GM23338 (cell line): Measurements from ENCODE around the gene ATG7. TPM values are rescaled to one million over a fixed set of nuclear protein-coding genes. Genes with fewer than 3 reads are reported as not detected.

Experiments
- ATAC-seq: fragments of 200-7000 bp; cut with Tn5 transposase; 3 replicates; pipeline ENCODE4 v1.9.1; 2020
- DNase-seq: peaks from one replicate; pipeline ENCODE4 v3.0.0-alpha.2; 2015; ENCODE audit warnings: low spot score
- H2AFZ ChIP-seq: fragments of 200-600 bp; sonication (generic); 2 replicates; pipeline ENCODE4 v1.8.0; 2016; ENCODE audit warnings: antibody characterized with exemption, mild to moderate bottlenecking, moderate library complexity
- H3F3A ChIP-seq: fragments of 200-600 bp; sonication (generic); replicated peaks from 2 replicates; pipeline ENCODE4 v1.8.0; 2017; ENCODE audit warnings: antibody characterized with exemption, mixed run types, low read depth
- H3K27ac ChIP-seq: fragments of 200-600 bp; sonication (generic); 2 replicates; pipeline ENCODE4 v1.6.1; 2016; ENCODE audit warnings: low read depth
- H3K27me3 ChIP-seq: fragments of 200-600 bp; sonication (generic); 2 replicates; pipeline ENCODE4 v1.8.0; 2016; ENCODE audit warnings: mild to moderate bottlenecking, mixed run types, moderate library complexity; ENCODE audit not compliant: insufficient read depth
- H3K36me3 ChIP-seq: fragments of 200-600 bp; sonication (generic); 2 replicates; pipeline ENCODE4 v1.8.0; 2016; ENCODE audit warnings: mild to moderate bottlenecking; ENCODE audit not compliant: insufficient read depth
- H3K4me1 ChIP-seq: fragments of 200-600 bp; sonication (generic); 2 replicates; pipeline ENCODE4 v1.8.0; 2016; ENCODE audit warnings: mild to moderate bottlenecking, moderate library complexity; ENCODE audit not compliant: insufficient read depth
- H3K4me2 ChIP-seq: fragments of 200-600 bp; sonication (generic); 2 replicates; pipeline ENCODE4 v1.7.1; 2017; ENCODE audit warnings: mixed run types
- H3K4me3 ChIP-seq: fragments of 200-600 bp; sonication (generic); 2 replicates; pipeline ENCODE4 v1.6.1; 2016; ENCODE audit warnings: mixed run types
- H3K79me2 ChIP-seq: fragments of 200-600 bp; sonication (generic); replicated peaks from 2 replicates; pipeline ENCODE4 v1.8.0; 2017; ENCODE audit warnings: mild to moderate bottlenecking; ENCODE audit not compliant: insufficient read depth
- H3K9me2 ChIP-seq: fragments of 200-600 bp; sonication (generic); 2 replicates; pipeline ENCODE4 v1.8.0; 2017; ENCODE audit not compliant: insufficient read depth
- H4K20me1 ChIP-seq: fragments of 200-600 bp; sonication (generic); replicated peaks from 2 replicates; pipeline ENCODE4 v1.8.0; 2017; ENCODE audit warnings: mild to moderate bottlenecking; ENCODE audit not compliant: insufficient read depth
- H3K27ac Mint-ChIP-seq: 2 replicates; pipeline ENCODE4 v1.8.0; 2020; ENCODE audit warnings: inconsistent platforms, mild to moderate bottlenecking, moderate library complexity, mixed read lengths
- H3K27me3 Mint-ChIP-seq: 3 replicates; pipeline ENCODE4 v1.8.0; 2022; ENCODE audit warnings: low read depth, mild to moderate bottlenecking, moderate library complexity, mixed read lengths, inconsistent platforms; ENCODE audit not compliant: insufficient read depth, poor library complexity
- H3K36me3 Mint-ChIP-seq: 3 replicates; pipeline ENCODE4 v1.8.0; 2021; ENCODE audit warnings: low read depth, mild to moderate bottlenecking, inconsistent platforms, moderate library complexity, mixed read lengths
- H3K4me1 Mint-ChIP-seq: 3 replicates; pipeline ENCODE4 v1.8.0; 2020; ENCODE audit warnings: mild to moderate bottlenecking, inconsistent platforms, mixed read lengths
- H3K4me3 Mint-ChIP-seq: 3 replicates; pipeline ENCODE4 v1.8.0; 2021; ENCODE audit warnings: moderate library complexity, mild to moderate bottlenecking, inconsistent platforms, mixed read lengths
- H3K9me3 Mint-ChIP-seq: 3 replicates; pipeline ENCODE4 v1.8.0; 2020; ENCODE audit warnings: moderate library complexity, mild to moderate bottlenecking, inconsistent platforms, mixed read lengths
- CTCF ChIP-seq, 2 experiments: fragments of 200-600 bp in 1 of 2; sonication (generic) in 1 of 2; conservative IDR thresholded peaks; 2 replicates each; pipeline versions ENCODE4 v1.5.1 to v1.6.1; 2016 to 2017; ENCODE audit warnings: antibody characterized with exemption in 2 of 2, low read depth in 2 of 2, mild to moderate bottlenecking in 2 of 2, moderate library complexity in 1 of 2
- EZH2 ChIP-seq: fragments of 200-600 bp; sonication (generic); IDR thresholded peaks from one replicate; pipeline ENCODE4 v1.8.0; 2017; ENCODE audit warnings: antibody characterized with exemption, mild to moderate bottlenecking, low read depth; ENCODE audit not compliant: unreplicated experiment
- EZH2phosphoT487 ChIP-seq: fragments of 200-600 bp; sonication (generic); IDR thresholded peaks from one replicate; pipeline ENCODE4 v1.8.1; 2018; ENCODE audit warnings: antibody characterized with exemption; ENCODE audit not compliant: unreplicated experiment
- NANOG ChIP-seq: IDR thresholded peaks from 2 replicates; pipeline ENCODE4 v1.6.1; 2016; ENCODE audit warnings: antibody characterized with exemption, borderline replicate concordance
- POLR2AphosphoS5 ChIP-seq: IDR thresholded peaks from 2 replicates; pipeline ENCODE4 v1.6.1; 2016; ENCODE audit warnings: antibody characterized with exemption, low read depth
- REST ChIP-seq: IDR thresholded peaks from one replicate; pipeline ENCODE4 v1.6.1; 2018; ENCODE audit warnings: antibody characterized with exemption; ENCODE audit not compliant: unreplicated experiment
- ZNF114 ChIP-seq: fragments of 250-450 bp; sonication (Bioruptor Pico); IDR thresholded peaks from 2 replicates; pipeline ENCODE4 v1.5.0; 2020; ENCODE audit warnings: mild to moderate bottlenecking, moderate library complexity
- ZNF462 ChIP-seq: fragments of 250-450 bp; sonication (Bioruptor Pico); IDR thresholded peaks from 2 replicates; pipeline ENCODE4 v1.5.0; 2020; ENCODE audit warnings: mild to moderate bottlenecking, moderate library complexity
- polyA plus RNA-seq: library from polyadenylated mRNA; unstranded; fragments of >200 nt; fragmentation: Nextera tagmentation; extraction: Ambion mirVana; gene quantifications from 2 replicates; pipeline ENCODE4 v1.2.1, GENCODE V29; 2016
- total RNA-seq: library from RNA; depleted of rRNA; stranded (reverse); fragments of >200 nt; shearing (Covaris generic); gene quantifications from 2 replicates; pipeline ENCODE4 v1.2.3, GENCODE V29; 2014

ATG7 gene
- total and polyA plus RNA-seq, 2 experiments from 2014 or later = 16.2 to 36.7 TPM

- Histone ChIP-seq H3K36me3 (no peaks in the 10 kb centered on the region; the same call in 1 of the 2 replicates), H4K20me1 (peaks cover 12% of the 10 kb centered on the region; the same call in 1 of the 2 replicates), H3K4me1 (no peaks in the 10 kb centered on the region; the same call in 1 of the 2 replicates), H3K9me2 (no peaks in the 10 kb centered on the region), H3K4me2 (no peak overlapping the region), H2AFZ (no peak overlapping the region), H3F3A (no peaks in the 10 kb centered on the region), H3K27ac (0 out of 2 replicates have a peak overlapping the region, but pooled peaks have one; percentile 19), H3K27me3 (no peaks in the 10 kb centered on the region), H3K4me3 (no peak overlapping the region), H3K79me2 (peaks cover 11% of the 10 kb centered on the region)
- Mint-ChIP-seq H3K27me3 (peaks cover 14% of the 10 kb centered on the region), H3K4me1 (peaks cover 14% of the 10 kb centered on the region), H3K9me3 (no peaks in the 10 kb centered on the region; the same call in 2 of the 3 replicates), H3K4me3 (no peak overlapping the region), H3K36me3 (peaks cover 25% of the 10 kb centered on the region), H3K27ac (peak overlapping the region; percentile 39)
- no peak for ATAC-seq
- no peak for TF ChIP-seq EZH2phosphoT487
- TF ChIP-seq CTCF (conservative IDR thresholded peaks at IDR 0.05; ENCODE audit: low read depth in 2 of 2) = no peak
- no peak for TF ChIP-seq POLR2AphosphoS5
- no peak for TF ChIP-seq REST
- no peak for TF ChIP-seq EZH2
- no peak for TF ChIP-seq ZNF114 (CRISPR knock-in tag)
- no peak for TF ChIP-seq ZNF462 (CRISPR knock-in tag)
- TF ChIP-seq NANOG = no peak
- DNase-seq = no peak
Measured at GRCh38 chr3:11559816-11560633, 287.8 kb downstream of the ATG7 start.
